ENCODE data around the gene CACNA1C. TPM values are rescaled to one million over a fixed set of nuclear protein-coding genes. Genes with fewer than 3 reads are reported as not detected.
A peak's percentile ranks its signal among the peaks of the same experiment; 100 is the strongest.

Gene CACNA1C
- total RNA-seq (7.4 and 11.4 TPM in 2 replicates), polyA plus RNA-seq (5.4 and 7.6 TPM in 2 replicates), polyA minus RNA-seq (ENCODE audit: low replicate concordance) (27.0 and 44.8 TPM in 2 replicates)
- 3.8 and 7.7 TPM in 2 replicates for polyA plus RNA-seq (2012)

- H2AFZ ChIP-seq (ENCODE audit: low read length), result peak within 1 kb of the TSS; percentile 34
- peak within 1 kb of the TSS; percentile 73 for H3K9ac ChIP-seq (ENCODE audit: insufficient read depth, low read length)
- TF ChIP-seq EZH2 (IDR thresholded peaks at IDR 0.05; ENCODE audit: low read length, missing control alignments) (no peak), CTCF (conservative IDR thresholded peaks at IDR 0.05 in 1 of 2, IDR thresholded peaks at IDR 0.05 in 1 of 2; ENCODE audit: low read depth in 1 of 2, low read length in 2 of 2) (peak in 1 of 2 donors; percentile 12)
- H3K27me3 ChIP-seq (ENCODE audit: control insufficient read depth, insufficient read depth, low read length), result peaks cover 10% of the 10 kb centered on the region
- peaks cover 4% of the 10 kb centered on the region for H3K4me1 ChIP-seq (ENCODE audit: control insufficient read depth, extremely low read depth, insufficient read depth, low read length)
- H3K9me3 ChIP-seq (ENCODE audit: control insufficient read depth, insufficient read depth, low read depth, low read length), result no peaks in the 10 kb centered on the region
- H3K27ac ChIP-seq (ENCODE audit: insufficient read depth, low read length), result peak within 1 kb of the TSS; percentile 48
- peak within 1 kb of the TSS; percentile 61 for H3K4me2 ChIP-seq (ENCODE audit: extremely low read depth, insufficient read depth, low read length)
- H4K20me1 ChIP-seq (ENCODE audit: control insufficient read depth, extremely low read depth, insufficient read depth, low read length), result no peaks in the 10 kb centered on the region
- peak; percentile 59 to 64 for DNase-seq (ENCODE audit: low read depth in 2 of 2)
- H3K36me3 ChIP-seq (ENCODE audit: control insufficient read depth, insufficient read depth, low read length), result no peaks in the 10 kb centered on the region
- peaks cover 11% of the 10 kb centered on the region for H3K79me2 ChIP-seq (ENCODE audit: control insufficient read depth, insufficient read depth, low read length)
- peak within 1 kb of the TSS; percentile 63 to 96 (median 76) for H3K4me3 ChIP-seq (replicated peaks in 1 of 4; ENCODE audit: control extremely low read depth in 1 of 4, insufficient read depth in 1 of 4, low read depth in 3 of 4, low read length in 4 of 4)
These were observed at the start of gene CACNA1C for GRCh38 chr12:2052826-2053678. Gene CACNA1C, plus strand, starts transcription at chr12:2052987. Its CDS starts 576 bp downstream, at chr12:2053563.

DNA sequence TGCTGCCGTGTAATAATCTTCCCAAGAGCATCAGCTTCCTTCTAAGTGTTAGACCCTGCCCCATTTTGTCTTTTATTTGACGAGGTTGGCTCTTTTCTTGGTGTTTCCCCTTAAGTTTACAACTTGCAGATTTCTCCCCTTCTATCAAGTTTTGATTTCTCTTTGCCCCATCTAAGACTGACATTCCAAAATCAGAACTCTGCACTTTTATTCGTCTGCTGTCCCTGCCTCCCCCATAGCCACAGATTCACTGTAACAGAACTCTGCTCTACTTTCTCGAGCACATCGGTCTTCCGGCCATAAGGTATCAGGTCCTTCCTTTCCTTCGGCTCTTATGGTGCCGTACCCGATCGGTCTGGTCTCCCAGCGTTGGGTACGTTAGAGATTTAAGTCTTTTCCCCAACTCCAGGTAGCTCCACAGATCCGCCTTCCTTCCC is 49.1 kb upstream of the CACNA1C start:
- Histone ChIP-seq H3K27ac (ENCODE audit: insufficient read depth, low read length) (peak overlapping the region; percentile 96), H4K20me1 (ENCODE audit: control insufficient read depth, extremely low read depth, insufficient read depth, low read length) (no peaks in the 10 kb centered on the region), H3K9me3 (ENCODE audit: control insufficient read depth, insufficient read depth, low read depth, low read length) (no peaks in the 10 kb centered on the region), H3K4me1 (ENCODE audit: control insufficient read depth, extremely low read depth, insufficient read depth, low read length) (peaks cover 5% of the 10 kb centered on the region), H3K36me3 (ENCODE audit: control insufficient read depth, insufficient read depth, low read length) (no peaks in the 10 kb centered on the region), H3K9ac (ENCODE audit: insufficient read depth, low read length) (peak overlapping the region; percentile 91), H3K79me2 (ENCODE audit: control insufficient read depth, insufficient read depth, low read length) (peaks cover 30% of the 10 kb centered on the region), H3K27me3 (ENCODE audit: control insufficient read depth, insufficient read depth, low read length) (no peaks in the 10 kb centered on the region), H2AFZ (ENCODE audit: low read length) (peak overlapping the region; percentile 96), H3K4me3 (replicated peaks in 1 of 4; ENCODE audit: control extremely low read depth in 1 of 4, insufficient read depth in 1 of 4, low read depth in 3 of 4, low read length in 4 of 4) (peak overlapping the region; percentile 88 to 97 (median 94)), H3K4me2 (ENCODE audit: extremely low read depth, insufficient read depth, low read length) (peak overlapping the region; percentile 57)
- DNase-seq (ENCODE audit: low read depth in 2 of 2), result peak in 1 of 2 donors; percentile 49
- TF ChIP-seq CTCF (conservative IDR thresholded peaks at IDR 0.05 in 1 of 2, IDR thresholded peaks at IDR 0.05 in 1 of 2; ENCODE audit: low read depth in 1 of 2, low read length in 2 of 2) (no peak), EZH2 (IDR thresholded peaks at IDR 0.05; ENCODE audit: low read length, missing control alignments) (no peak)

DNA sequence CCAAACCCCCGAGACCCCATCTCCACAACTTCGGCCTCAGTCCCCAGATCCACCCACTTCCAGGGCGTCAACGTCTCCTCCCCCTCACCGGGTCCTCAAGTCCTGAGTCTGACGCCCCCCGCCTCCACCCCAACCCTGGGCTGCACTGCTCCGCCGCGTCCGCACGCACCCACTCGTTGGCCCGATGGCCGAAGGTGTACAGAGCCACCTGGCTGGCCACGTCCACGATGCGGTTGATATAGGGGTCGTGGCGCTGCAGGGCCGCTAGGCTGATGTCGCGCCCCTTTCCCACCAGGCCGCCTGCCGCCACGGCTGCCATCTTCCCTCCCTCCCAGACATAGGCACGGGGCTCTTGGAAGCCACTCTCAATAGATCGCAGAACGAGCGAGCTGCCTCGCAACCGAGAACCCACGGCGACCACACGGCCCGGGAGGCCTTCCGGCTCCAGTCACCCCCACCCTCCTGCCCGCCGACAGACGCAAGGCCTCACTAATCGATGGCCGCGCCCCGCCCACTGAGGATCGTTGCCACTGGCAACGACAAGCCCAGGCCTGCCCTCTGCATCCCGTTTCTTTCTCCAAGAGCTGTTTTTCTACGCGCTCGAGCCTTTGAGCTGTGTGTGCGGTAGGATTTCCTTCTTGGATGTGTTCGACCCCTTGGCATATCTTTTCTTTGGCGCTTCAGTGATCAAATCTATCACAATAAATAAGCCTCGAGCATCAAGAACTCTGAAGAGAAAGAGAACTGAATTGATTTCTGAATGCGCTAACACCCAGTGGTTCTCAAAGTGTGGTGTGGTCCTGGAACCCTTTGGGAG is 48.5 kb upstream of the CACNA1C start, which contains the start of gene DCP1B:
Gene DCP1B (minus strand): TSS at position 345 of the 817 bp plus-strand sequence. CDS start 26 bp downstream, at position 319.
- Histone ChIP-seq H3K36me3 (ENCODE audit: control insufficient read depth, insufficient read depth, low read length) (no peaks in the 10 kb centered on the region), H2AFZ (ENCODE audit: low read length) (peak within 1 kb of the TSS; percentile 96)

More for the DNA sequence above, 48.5 kb upstream of the CACNA1C start, which contains the start of gene DCP1B:
- H3K9me3 ChIP-seq (ENCODE audit: control insufficient read depth, insufficient read depth, low read depth, low read length), result no peaks in the 10 kb centered on the region
- H4K20me1 ChIP-seq (ENCODE audit: control insufficient read depth, extremely low read depth, insufficient read depth, low read length), result no peaks in the 10 kb centered on the region
- H3K4me2 ChIP-seq (ENCODE audit: extremely low read depth, insufficient read depth, low read length), result peak within 1 kb of the TSS; percentile 69
- no peaks in the 10 kb centered on the region for H3K27me3 ChIP-seq (ENCODE audit: control insufficient read depth, insufficient read depth, low read length)
- peak within 1 kb of the TSS; percentile 88 to 97 (median 94) for H3K4me3 ChIP-seq (replicated peaks in 1 of 4; ENCODE audit: control extremely low read depth in 1 of 4, insufficient read depth in 1 of 4, low read depth in 3 of 4, low read length in 4 of 4)
- DNase-seq (ENCODE audit: low read depth in 2 of 2), result peak; percentile 98 to 99
- H3K9ac ChIP-seq (ENCODE audit: insufficient read depth, low read length), result peak within 1 kb of the TSS; percentile 91
- H3K79me2 ChIP-seq (ENCODE audit: control insufficient read depth, insufficient read depth, low read length), result peaks cover 26% of the 10 kb centered on the region
- peaks cover 5% of the 10 kb centered on the region for H3K4me1 ChIP-seq (ENCODE audit: control insufficient read depth, extremely low read depth, insufficient read depth, low read length)
- H3K27ac ChIP-seq (ENCODE audit: insufficient read depth, low read length), result peak within 1 kb of the TSS; percentile 96
- no peak for TF ChIP-seq EZH2 (IDR thresholded peaks at IDR 0.05; ENCODE audit: low read length, missing control alignments)
- TF ChIP-seq CTCF (conservative IDR thresholded peaks at IDR 0.05 in 1 of 2, IDR thresholded peaks at IDR 0.05 in 1 of 2; ENCODE audit: low read depth in 1 of 2, low read length in 2 of 2), result no peak
